DMS53 (cell line): ENCODE results near the gene ATAD3B.
"Not testable (repeated sequence)": the region's sequence is repeated elsewhere in the genome, so short reads cannot be mapped to it uniquely, and the experiment has no call there.

Experiments used
- DNase-seq: peaks from one replicate; lab custom pipeline; 2025; lab: John Stamatoyannopoulos, UW

Gene ATAD3B, protein sequence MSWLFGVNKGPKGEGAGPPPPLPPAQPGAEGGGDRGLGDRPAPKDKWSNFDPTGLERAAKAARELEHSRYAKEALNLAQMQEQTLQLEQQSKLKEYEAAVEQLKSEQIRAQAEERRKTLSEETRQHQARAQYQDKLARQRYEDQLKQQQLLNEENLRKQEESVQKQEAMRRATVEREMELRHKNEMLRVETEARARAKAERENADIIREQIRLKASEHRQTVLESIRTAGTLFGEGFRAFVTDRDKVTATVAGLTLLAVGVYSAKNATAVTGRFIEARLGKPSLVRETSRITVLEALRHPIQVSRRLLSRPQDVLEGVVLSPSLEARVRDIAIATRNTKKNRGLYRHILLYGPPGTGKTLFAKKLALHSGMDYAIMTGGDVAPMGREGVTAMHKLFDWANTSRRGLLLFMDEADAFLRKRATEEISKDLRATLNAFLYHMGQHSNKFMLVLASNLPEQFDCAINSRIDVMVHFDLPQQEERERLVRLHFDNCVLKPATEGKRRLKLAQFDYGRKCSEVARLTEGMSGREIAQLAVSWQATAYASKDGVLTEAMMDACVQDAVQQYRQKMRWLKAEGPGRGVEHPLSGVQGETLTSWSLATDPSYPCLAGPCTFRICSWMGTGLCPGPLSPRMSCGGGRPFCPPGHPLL

GRCh38 chr1:1471389-1472052 is at the start of gene ATAD3B:
ATAD3B (plus strand) TSS chr1:1471765; CDS start chr1:1471885, 120 bp downstream.
- DNase-seq = peak; percentile 98

DNA sequence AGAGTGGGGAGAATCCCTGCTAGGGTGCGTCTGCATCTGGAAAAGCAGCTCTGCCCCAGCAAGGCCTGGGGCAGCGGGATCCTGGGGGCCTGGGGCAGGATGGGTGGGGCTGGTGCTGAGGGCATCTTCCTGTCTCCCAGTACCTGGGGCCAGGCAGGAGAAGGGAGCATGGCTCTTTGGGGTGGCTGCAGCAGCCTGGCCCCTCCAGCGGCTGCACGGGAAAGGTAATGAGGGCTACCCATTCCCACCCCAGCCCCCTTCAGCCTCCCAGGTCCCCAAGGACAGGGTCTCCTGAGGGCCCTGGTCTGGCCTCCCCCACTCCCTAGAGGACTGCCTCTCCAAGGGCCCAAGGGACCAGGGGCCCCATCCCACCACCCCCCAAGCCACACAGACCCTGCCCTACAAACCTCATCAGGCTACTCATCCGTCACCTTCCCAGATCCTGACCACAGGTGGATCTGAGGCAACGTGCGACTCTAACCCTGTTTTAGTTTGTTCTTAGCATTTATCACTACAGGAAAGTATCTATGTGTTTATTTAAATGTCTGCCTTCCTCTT is 49.6 kb upstream of the ATAD3B start:
- no peak for DNase-seq

- no peak for DNase-seq
Observed at GRCh38 chr1:1422465-1423244, 48.9 kb upstream of the ATAD3B start.

- DNase-seq = no peak
Observed at GRCh38 chr1:1423245-1423597, 48.3 kb upstream of the ATAD3B start.

- DNase-seq = no peak
Observed at GRCh38 chr1:1424707-1425106, 46.9 kb upstream of the ATAD3B start.

DNA sequence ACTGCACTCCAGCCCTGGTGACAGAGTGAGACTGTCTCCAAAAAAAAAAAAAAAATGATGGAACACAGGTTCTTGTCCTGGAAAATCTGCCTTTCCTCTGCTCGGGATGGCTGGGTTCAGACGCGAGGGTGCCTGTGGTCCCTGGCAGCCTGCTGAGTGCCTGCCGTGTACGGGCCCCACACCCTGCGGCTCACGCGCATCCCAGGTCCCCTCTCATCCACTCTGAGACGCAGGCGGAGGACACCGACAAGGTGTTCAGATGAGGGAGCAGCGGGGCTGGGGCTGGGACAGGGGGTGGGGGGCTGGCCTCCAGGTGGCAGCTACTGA is 46.2 kb upstream of the ATAD3B start:
- no peak for DNase-seq

- DNase-seq = peak; percentile 75
Observed at GRCh38 chr1:1425753-1426495, 45.6 kb upstream of the ATAD3B start.

GRCh38 chr1:1426496-1427105 is 45.0 kb upstream of the ATAD3B start:
- peak; percentile 74 for DNase-seq

- peak; percentile 71 for DNase-seq
Observed at GRCh38 chr1:1427106-1427819, 44.3 kb upstream of the ATAD3B start.

GRCh38 chr1:1427820-1428148 is 43.8 kb upstream of the ATAD3B start:
- DNase-seq = no peak

- DNase-seq = no peak
Observed at GRCh38 chr1:1428174-1428573, 43.4 kb upstream of the ATAD3B start.

DNA sequence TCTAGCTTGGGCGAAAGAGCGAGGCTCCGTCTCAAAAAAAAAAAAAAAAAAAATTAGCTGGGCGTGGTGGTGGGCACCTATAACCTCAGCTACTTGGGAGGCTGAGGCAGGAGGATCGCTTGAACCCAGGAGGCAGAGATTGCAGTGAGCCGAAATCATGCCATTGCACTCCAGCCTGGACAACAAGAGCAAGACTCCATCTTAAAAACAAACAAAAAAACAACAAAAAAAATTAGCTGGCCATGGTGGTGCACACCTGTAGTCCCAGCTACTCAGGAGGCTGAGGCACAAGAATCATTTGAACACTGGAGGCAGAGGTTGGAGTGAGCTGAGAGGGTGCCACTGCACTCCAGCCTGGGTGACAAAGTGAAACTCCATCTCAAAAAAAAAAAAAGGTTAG is 42.6 kb upstream of the ATAD3B start:
- DNase-seq = not testable (repeated sequence)

GRCh38 chr1:1429671-1430073 is 41.9 kb upstream of the ATAD3B start:
- DNase-seq = peak; percentile 70

GRCh38 chr1:1430114-1430982 is 41.2 kb upstream of the ATAD3B start:
- DNase-seq = peak; percentile 91

GRCh38 chr1:1430992-1431844 is 40.3 kb upstream of the ATAD3B start:
- no peak for DNase-seq

- peak; percentile 46 for DNase-seq
Observed at GRCh38 chr1:1431845-1432273, 39.7 kb upstream of the ATAD3B start.

DNA sequence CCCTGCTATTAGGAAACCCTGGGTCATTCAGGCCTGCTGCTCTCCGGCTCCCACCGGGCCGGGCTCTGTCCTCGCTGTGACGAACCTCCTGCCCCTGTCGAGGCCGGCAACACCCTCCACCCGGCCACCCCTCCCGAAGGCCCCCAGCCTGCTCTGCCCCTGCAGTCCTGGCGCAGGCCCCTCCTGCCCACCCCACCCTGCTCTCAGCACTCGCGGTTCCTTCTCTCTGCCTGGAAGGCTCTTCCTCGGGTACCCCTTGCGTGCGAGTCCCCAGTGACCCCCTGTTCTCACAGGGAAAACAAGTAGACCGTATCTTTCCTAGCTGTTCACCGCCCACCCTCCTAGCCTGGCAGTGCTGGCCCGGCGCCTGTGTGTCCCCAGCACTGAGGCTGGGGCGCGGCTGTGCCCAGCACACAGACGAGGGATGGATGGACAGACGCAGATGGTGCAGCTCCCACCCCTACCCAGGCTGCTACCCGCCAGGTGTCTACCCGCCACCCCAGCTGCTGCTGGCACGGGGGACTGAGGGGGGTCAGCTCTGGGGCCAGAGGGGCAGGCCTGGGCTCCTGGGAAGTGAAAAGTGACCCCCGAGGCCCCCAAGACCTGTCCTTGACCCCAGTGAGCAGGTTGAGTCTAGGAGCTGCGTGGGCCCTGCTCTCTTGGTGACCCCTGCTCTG is 39.2 kb upstream of the ATAD3B start:
- peak; percentile 52 for DNase-seq
